Measurements from ENCODE around the gene C16orf54. TPM values are rescaled to one million over a fixed set of nuclear protein-coding genes. Genes with fewer than 3 reads are reported as not detected.
"Not testable (repeated sequence)": the region's sequence is repeated elsewhere in the genome, so short reads cannot be mapped to it uniquely, and the experiment has no call there.

The C16orf54 gene
- polyA plus RNA-seq, 1 experiment: not detected

DNA sequence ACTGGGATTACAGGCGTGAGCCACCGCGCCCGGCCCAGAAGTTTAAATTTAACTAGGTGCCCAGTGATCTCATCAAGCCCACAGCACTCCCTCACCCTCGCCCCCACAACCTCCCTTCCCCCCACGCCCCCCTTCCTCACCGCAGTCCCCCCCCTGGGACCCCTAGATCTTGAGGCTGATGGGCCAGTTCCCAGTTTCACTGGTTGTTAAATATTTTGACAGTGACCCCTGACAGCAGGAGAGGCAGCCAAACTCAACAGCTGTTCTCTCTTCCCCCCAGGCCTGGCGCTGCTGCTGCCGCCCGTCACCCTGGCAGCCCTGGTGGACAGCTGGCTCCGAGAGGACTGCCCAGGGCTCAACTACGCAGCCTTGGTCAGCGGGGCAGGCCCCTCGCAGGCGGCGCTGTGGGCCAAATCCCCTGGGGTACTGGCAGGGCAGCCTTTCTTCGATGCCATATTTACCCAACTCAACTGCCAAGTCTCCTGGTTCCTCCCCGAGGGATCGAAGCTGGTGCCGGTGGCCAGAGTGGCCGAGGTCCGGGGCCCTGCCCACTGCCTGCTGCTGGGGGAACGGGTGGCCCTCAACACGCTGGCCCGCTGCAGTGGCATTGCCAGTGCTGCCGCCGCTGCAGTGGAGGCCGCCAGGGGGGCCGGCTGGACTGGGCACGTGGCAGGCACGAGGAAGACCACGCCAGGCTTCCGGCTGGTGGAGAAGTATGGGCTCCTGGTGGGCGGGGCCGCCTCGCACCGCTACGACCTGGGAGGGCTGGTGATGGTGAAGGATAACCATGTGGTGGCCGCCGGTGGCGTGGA lies 51.2 kb downstream of the C16orf54 start:
- no peaks in the 10 kb centered on the region for H3K27me3 ChIP-seq (ENCODE audit: control insufficient read depth, insufficient read depth, low read length)
- DNase-seq (ENCODE audit: low read depth): no peak
- TF ChIP-seq, protein P1, sequence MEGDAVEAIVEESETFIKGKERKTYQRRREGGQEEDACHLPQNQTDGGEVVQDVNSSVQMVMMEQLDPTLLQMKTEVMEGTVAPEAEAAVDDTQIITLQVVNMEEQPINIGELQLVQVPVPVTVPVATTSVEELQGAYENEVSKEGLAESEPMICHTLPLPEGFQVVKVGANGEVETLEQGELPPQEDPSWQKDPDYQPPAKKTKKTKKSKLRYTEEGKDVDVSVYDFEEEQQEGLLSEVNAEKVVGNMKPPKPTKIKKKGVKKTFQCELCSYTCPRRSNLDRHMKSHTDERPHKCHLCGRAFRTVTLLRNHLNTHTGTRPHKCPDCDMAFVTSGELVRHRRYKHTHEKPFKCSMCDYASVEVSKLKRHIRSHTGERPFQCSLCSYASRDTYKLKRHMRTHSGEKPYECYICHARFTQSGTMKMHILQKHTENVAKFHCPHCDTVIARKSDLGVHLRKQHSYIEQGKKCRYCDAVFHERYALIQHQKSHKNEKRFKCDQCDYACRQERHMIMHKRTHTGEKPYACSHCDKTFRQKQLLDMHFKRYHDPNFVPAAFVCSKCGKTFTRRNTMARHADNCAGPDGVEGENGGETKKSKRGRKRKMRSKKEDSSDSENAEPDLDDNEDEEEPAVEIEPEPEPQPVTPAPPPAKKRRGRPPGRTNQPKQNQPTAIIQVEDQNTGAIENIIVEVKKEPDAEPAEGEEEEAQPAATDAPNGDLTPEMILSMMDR (IDR thresholded peaks at IDR 0.05; ENCODE audit: insufficient read depth, low read depth, low read length): no peak
- POLR2A ChIA-PET: no interaction called here
- no peaks in the 10 kb centered on the region for H3K36me3 ChIP-seq (ENCODE audit: control insufficient read depth, insufficient read depth, low read length)
- CTCF ChIA-PET: no interaction called here
- no peak overlapping the region for H3K4me3 ChIP-seq (ENCODE audit: low read depth, low read length)

GRCh38 chr16:29692606-29693005 lies 53.2 kb downstream of the C16orf54 start:
- CTCF ChIA-PET: interaction anchor here (0.7 kb wide), 1 partner anchor 228 kb away, joined by 3 read pairs; no protein-coding TSS in a partner anchor

More at GRCh38 chr16:29692606-29693005, 53.2 kb downstream of the C16orf54 start:
- H3K27me3 ChIP-seq (ENCODE audit: control insufficient read depth, insufficient read depth, low read length); H3K36me3 ChIP-seq (ENCODE audit: control insufficient read depth, insufficient read depth, low read length); H3K4me3 ChIP-seq (ENCODE audit: low read depth, low read length); POLR2A ChIA-PET; DNase-seq (ENCODE audit: low read depth): not testable (repeated sequence)

Other genes starting within 250 kb of the C16orf54 start
- 4.9 and 10.2 TPM in 2 replicates for gene NPIPB12, start 239.6 kb downstream of the C16orf54 start, polyA plus RNA-seq (2011; rRNA removed)
- gene SPN, start 82.7 kb downstream of the C16orf54 start, polyA plus RNA-seq (2011; rRNA removed): 0.04 TPM in 1 of 2 replicates, not detected in the other
- gene QPRT, start 66.8 kb downstream of the C16orf54 start, polyA plus RNA-seq (2011; rRNA removed): 4.2 and 4.7 TPM in 2 replicates
- not detected in 2 replicates for gene ZG16, start 32.3 kb upstream of the C16orf54 start, polyA plus RNA-seq (2011; rRNA removed)
- 43.0 and 68.3 TPM in 2 replicates for gene KIF22, start 44.8 kb upstream of the C16orf54 start, polyA plus RNA-seq (2011; rRNA removed)
- gene MAZ, start 60.5 kb upstream of the C16orf54 start, polyA plus RNA-seq (2011; rRNA removed): 105 and 172 TPM in 2 replicates
- gene PRRT2, start 66.2 kb upstream of the C16orf54 start, polyA plus RNA-seq (2011; rRNA removed): 4.5 and 7.6 TPM in 2 replicates
- 13.9 and 15.6 TPM in 2 replicates for gene PAGR1, start 70.2 kb upstream of the C16orf54 start, polyA plus RNA-seq (2011; rRNA removed)
- 219 and 368 TPM in 2 replicates for gene MVP, start 74.5 kb upstream of the C16orf54 start, polyA plus RNA-seq (2011; rRNA removed)
- gene CDIPT, start 117.2 kb upstream of the C16orf54 start, polyA plus RNA-seq (2011; rRNA removed): 148 and 225 TPM in 2 replicates
- 8.1 and 19.3 TPM in 2 replicates for gene SEZ6L2, start 153.6 kb upstream of the C16orf54 start, polyA plus RNA-seq (2011; rRNA removed)
- gene ASPHD1, start 154.5 kb upstream of the C16orf54 start, polyA plus RNA-seq (2011; rRNA removed): 4.4 and 6.9 TPM in 2 replicates
- 8.2 and 12.3 TPM in 2 replicates for gene KCTD13, start 180.2 kb upstream of the C16orf54 start, polyA plus RNA-seq (2011; rRNA removed)
- gene TMEM219, start 216.1 kb upstream of the C16orf54 start, polyA plus RNA-seq (2011; rRNA removed): 112 and 146 TPM in 2 replicates
- 17.4 and 24.3 TPM in 2 replicates for gene TAOK2, start 227.9 kb upstream of the C16orf54 start, polyA plus RNA-seq (2011; rRNA removed)
- 7.7 and 9.6 TPM in 2 replicates for gene HIRIP3, start 249.6 kb upstream of the C16orf54 start, polyA plus RNA-seq (2011; rRNA removed)

Data from BJ (cell line).